Testis (tissue), 3 donors: ENCODE measurements around the gene CCDC177. TPM values are rescaled to one million over a fixed set of nuclear protein-coding genes. Genes with fewer than 3 reads are reported as not detected.

Source experiments
- DNase-seq: peaks from one replicate; pipeline ENCODE4 v3.0.0-alpha.2; 2019
- H3K27ac ChIP-seq, 2 donors: fragments of 200-600 bp; sonication (generic); one replicate each; pipeline ENCODE4 v1.5.1; 2019
- H3K27me3 ChIP-seq: fragments of 200-600 bp; sonication (generic); one replicate; pipeline ENCODE4 v1.5.1; 2019
- H3K36me3 ChIP-seq: fragments of 200-600 bp; sonication (generic); one replicate; pipeline ENCODE4 v1.5.1; 2017; ENCODE audit warnings: low read depth; ENCODE audit errors: missing control alignments
- H3K4me1 ChIP-seq: fragments of 200-600 bp; sonication (generic); one replicate; pipeline ENCODE4 v1.5.1; 2019
- H3K4me3 ChIP-seq, 2 donors: fragments of 200-600 bp; sonication (generic); one replicate each; pipeline ENCODE4 v1.5.1; 2017 to 2019
- H3K9me3 ChIP-seq: fragments of 200-600 bp; sonication (generic); one replicate; pipeline ENCODE4 v1.5.1; 2017
- CTCF ChIP-seq, 3 experiments: fragments of 450-650 bp in 2 of 3; fragments of 200-600 bp in 1 of 3; sonication (generic) in 1 of 3; IDR thresholded peaks; one replicate each; pipeline ENCODE4 v1.5.1; 2016 to 2019; ENCODE audit warnings: antibody characterized with exemption in 3 of 3, mild to moderate bottlenecking in 2 of 3, moderate library complexity in 1 of 3
- POLR2A ChIP-seq: fragments of 450-650 bp; IDR thresholded peaks from one replicate; pipeline ENCODE4 v1.6.1; 2017; ENCODE audit warnings: antibody characterized with exemption, mild to moderate bottlenecking, moderate library complexity
- WGBS, 2 donors: methylation state at CpG; one replicate each; pipeline ENCODE4 v1.1.5; 2018; 5-methylcytosine and 5-hydroxymethylcytosine counted together
- intact Hi-C: fragments of 100-400 bp; cut with DNase I; formaldehyde crosslinking; loops from one replicate; pipeline ENCODE4 v1.15.1; 2023; ENCODE audit warnings: low total_unique reads
- polyA plus RNA-seq: library from polyadenylated mRNA; stranded (reverse); fragments of 350-450 nt; fragmentation: Illumina TruSeq; extraction: RNeasy Lipid Tissue Mini Kit (QIAGEN cat#74804); gene quantifications from one replicate; pipeline ENCODE4 v1.2.3, GENCODE V29; 2014; ENCODE audit warnings: low read depth, low replicate concordance; ENCODE audit not compliant: insufficient read depth
- total RNA-seq, 2 donors: library from RNA; depleted of rRNA; stranded (reverse); fragments of >200 nt; gene quantifications; one replicate each; pipeline ENCODE4 v1.2.3, GENCODE V29; 2016

Gene CCDC177
- total and polyA plus RNA-seq, 3 donors from 2014 or later = 0.63 to 1.9 (median 1.7) TPM

- no peak for TF ChIP-seq POLR2A
- no peak for TF ChIP-seq CTCF (IDR thresholded peaks at IDR 0.05)
- no peak for DNase-seq
- Histone ChIP-seq H3K27me3 (no peaks in the 10 kb centered on the region), H3K4me1 (no peaks in the 10 kb centered on the region), H3K4me3 (no peak overlapping the region), H3K36me3 (no peaks in the 10 kb centered on the region), H3K27ac (no peak overlapping the region), H3K9me3 (no peaks in the 10 kb centered on the region)
- intact Hi-C loops = no loop called here
- WGBS, 2 donors = 88 to 100% methylated on average over 2 of the region's 2 CpGs
These were observed 16.6 kb upstream of the CCDC177 start for GRCh38 chr14:69591317-69591716.

GRCh38 chr14:69587389-69587788 lies 12.7 kb upstream of the CCDC177 start:
- Histone ChIP-seq H3K36me3 (no peaks in the 10 kb centered on the region), H3K9me3 (no peaks in the 10 kb centered on the region), H3K4me1 (no peaks in the 10 kb centered on the region), H3K27me3 (no peaks in the 10 kb centered on the region), H3K4me3 (no peak overlapping the region), H3K27ac (no peak overlapping the region)
- intact Hi-C loops = no loop called here
- no peak for DNase-seq
- 70 to 84% methylated on average over 8 of the region's 8 CpGs for whole genome bisulfite sequencing, 2 donors
- TF ChIP-seq POLR2A (no peak), CTCF (IDR thresholded peaks at IDR 0.05) (no peak)

GRCh38 chr14:69586404-69586803 lies 11.7 kb upstream of the CCDC177 start:
- no peak overlapping the region for H3K27ac ChIP-seq
- no peaks in the 10 kb centered on the region for H3K36me3 ChIP-seq
- no peak for DNase-seq
- no peaks in the 10 kb centered on the region for H3K9me3 ChIP-seq
- no peaks in the 10 kb centered on the region for H3K27me3 ChIP-seq
- WGBS, 2 donors = 80 to 84% methylated on average over 4 of the region's 4 CpGs
- TF ChIP-seq POLR2A (no peak), CTCF (IDR thresholded peaks at IDR 0.05) (no peak)
- intact Hi-C loops = no loop called here
- no peaks in the 10 kb centered on the region for H3K4me1 ChIP-seq
- H3K4me3 ChIP-seq = no peak overlapping the region

- DNase-seq = no peak
- H3K27ac ChIP-seq = no peak overlapping the region
- TF ChIP-seq POLR2A (no peak), CTCF (IDR thresholded peaks at IDR 0.05) (no peak)
- 86 to 95% methylated on average over 1 of the region's 1 CpG for WGBS, 2 donors
- H3K9me3 ChIP-seq = no peaks in the 10 kb centered on the region
- intact Hi-C loops = loop anchor here (2.0 kb wide), 1 partner anchor 144 kb away; no protein-coding TSS in a partner anchor
- H3K4me3 ChIP-seq = no peak overlapping the region
- no peaks in the 10 kb centered on the region for H3K27me3 ChIP-seq
- H3K4me1 ChIP-seq = no peaks in the 10 kb centered on the region
- no peaks in the 10 kb centered on the region for H3K36me3 ChIP-seq
These were observed 9.7 kb upstream of the CCDC177 start for GRCh38 chr14:69584389-69584788.

- no peak for DNase-seq
- intact Hi-C loops = no loop called here
- WGBS, 2 donors = 88 to 90% methylated on average over 4 of the region's 4 CpGs
- H3K9me3 ChIP-seq = no peaks in the 10 kb centered on the region
- no peak overlapping the region for H3K27ac ChIP-seq
- no peaks in the 10 kb centered on the region for H3K4me1 ChIP-seq
- no peak overlapping the region for H3K4me3 ChIP-seq
- H3K27me3 ChIP-seq = no peaks in the 10 kb centered on the region
- TF ChIP-seq CTCF (IDR thresholded peaks at IDR 0.05) = no peak
- no peak for TF ChIP-seq POLR2A
- no peaks in the 10 kb centered on the region for H3K36me3 ChIP-seq
These were observed 8.2 kb upstream of the CCDC177 start for GRCh38 chr14:69582829-69583228.
